Panc1 (cell line): Measurements from ENCODE around the gene NEDD8. TPM values are rescaled to one million over a fixed set of nuclear protein-coding genes. Genes with fewer than 3 reads are reported as not detected.

Experiments used
- ATAC-seq: fragments of 200-7000 bp; cut with Tn5 transposase; 2 replicates; pipeline ENCODE4 v1.9.1; 2020; ENCODE audit warnings: mild to moderate bottlenecking, moderate library complexity
- BruUV-seq: library from RNA; stranded (reverse); fragments of 400-500 nt; replicated peaks from 2 replicates; lab custom pipeline; 2021; lab: Mats Ljungman, UMichigan
- CTCF ChIA-PET: fragments of 300-600 bp; sonication (Branson Sonifier 250); formaldehyde crosslinking; loops from one replicate; lab custom pipeline; 2022; ENCODE audit warnings: antibody characterized with exemption; lab: Charles Lee
- POLR2A ChIA-PET: fragments of 300-600 bp; sonication (Branson Sonifier 250); formaldehyde crosslinking; loops from one replicate; lab custom pipeline; 2022; ENCODE audit warnings: antibody characterized with exemption; lab: Charles Lee
- DNase-seq: peaks from one replicate; pipeline ENCODE4 v3.0.0-alpha.2; 2010; ENCODE audit warnings: low read depth, low spot score
- H3K27ac ChIP-seq: 2 replicates; pipeline ENCODE4 v1.5.1; 2011; ENCODE audit warnings: mild to moderate bottlenecking, low read length, inconsistent platforms
- H3K27me3 ChIP-seq: fragments of 200-500 bp; sonication (Bioruptor generic); 2 replicates; pipeline ENCODE4 v1.6.0; 2014; ENCODE audit warnings: low read length, inconsistent platforms; ENCODE audit not compliant: control insufficient read depth, insufficient read depth
- H3K36me3 ChIP-seq: fragments of 200-500 bp; sonication (Bioruptor generic); 2 replicates; pipeline ENCODE4 v1.5.1; 2014; ENCODE audit warnings: inconsistent platforms, mild to moderate bottlenecking, low read length, moderate library complexity; ENCODE audit not compliant: control insufficient read depth, insufficient read depth
- H3K4me1 ChIP-seq: 2 replicates; pipeline ENCODE4 v1.5.1; 2011; ENCODE audit warnings: inconsistent platforms, mild to moderate bottlenecking, low read length, moderate library complexity; ENCODE audit not compliant: control insufficient read depth, insufficient read depth
- H3K4me3 ChIP-seq, 2 experiments: 2 replicates each; pipeline ENCODE4 v1.5.1; 2011 to 2012; ENCODE audit warnings: low read depth in 2 of 2, low read length in 2 of 2, mild to moderate bottlenecking in 2 of 2, inconsistent platforms in 1 of 2, moderate library complexity in 1 of 2
- H3K9me3 ChIP-seq: fragments of 200-500 bp; sonication (Bioruptor generic); 2 replicates; pipeline ENCODE4 v1.5.1; 2014; ENCODE audit warnings: low read depth, mild to moderate bottlenecking, inconsistent platforms, low read length, moderate library complexity; ENCODE audit not compliant: control insufficient read depth, insufficient read depth
- POLR2AphosphoS5 ChIP-seq: IDR thresholded peaks from 2 replicates; pipeline ENCODE4 v1.6.1; 2012; ENCODE audit warnings: mild to moderate bottlenecking, low read depth, low read length, moderate library complexity
- SIN3A ChIP-seq: IDR thresholded peaks from 2 replicates; pipeline ENCODE4 v1.6.1; 2012; ENCODE audit warnings: low read depth, mild to moderate bottlenecking, low read length, moderate library complexity, borderline replicate concordance; ENCODE audit not compliant: insufficient read depth
- TCF7L2 ChIP-seq: IDR thresholded peaks from 2 replicates; pipeline ENCODE4 v1.6.1; 2011; ENCODE audit warnings: mild to moderate bottlenecking, low read depth, low read length, inconsistent platforms
- in situ Hi-C: cut with HindIII; loops from 2 replicates; pipeline ENCODE4 v1.10.0; 2016; ENCODE audit warnings: low sequenced_read_pairs, low pct_unique_long_range_greater_than_20kb
- intact Hi-C: fragments of 100-400 bp; cut with micrococcal nuclease; formaldehyde crosslinking; loops from one replicate; pipeline ENCODE4 v1.10.0; 2022; ENCODE audit not compliant: unreplicated experiment
- total RNA-seq: library from RNA; stranded (reverse); gene quantifications from one replicate; pipeline ENCODE4 v1.2.1, GENCODE V29; 2021; ENCODE audit not compliant: unreplicated experiment
- TF ChIP-seq, protein P1 (sequence below), 2 experiments: IDR thresholded peaks; 2 replicates each; pipeline ENCODE4 v1.6.1; 2011 to 2012; ENCODE audit warnings: low read depth in 2 of 2, control low read depth in 1 of 2, low read length in 1 of 2, mild to moderate bottlenecking in 1 of 2, moderate library complexity in 1 of 2; ENCODE audit not compliant: insufficient read depth in 1 of 2
- TF ChIP-seq, protein P2 (sequence below): fragments of 450-650 bp; IDR thresholded peaks from 2 replicates; pipeline ENCODE4 v1.5.1; 2017; ENCODE audit warnings: mild to moderate bottlenecking

Gene NEDD8
- total RNA-seq, 1 experiment from 2014 or later, result 155 TPM

DNA sequence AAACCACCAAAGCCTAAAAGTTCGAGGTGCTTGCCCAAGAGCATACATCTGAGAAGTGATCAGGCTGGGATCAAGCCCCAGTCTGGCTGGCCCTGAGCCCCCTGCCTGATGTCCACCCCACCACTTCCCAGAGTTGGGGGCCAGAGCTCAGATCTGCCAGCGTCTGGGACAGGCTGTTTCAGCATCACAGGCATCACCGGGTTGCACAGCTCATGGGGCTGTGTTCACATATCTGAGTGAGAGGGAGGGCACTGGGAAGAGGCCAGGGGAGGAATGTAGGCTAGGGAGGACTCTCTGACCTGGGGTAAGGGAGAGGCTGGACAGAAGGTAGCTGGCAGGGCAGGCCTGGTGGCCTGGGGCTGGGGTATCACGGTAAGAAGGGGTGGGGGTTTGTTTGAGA lies 24.8 kb upstream of the NEDD8 start:
- BruUV-seq, result no TSS peak
- ChIA-PET CTCF (no interaction called here), POLR2A (interaction anchor here (0.5 kb wide), 1 partner anchor 8 kb away, joined by 4 read pairs; no protein-coding TSS in a partner anchor)
- Histone ChIP-seq H3K36me3 (no peaks in the 10 kb centered on the region), H3K27ac (no peak overlapping the region), H3K27me3 (no peaks in the 10 kb centered on the region), H3K9me3 (no peaks in the 10 kb centered on the region), H3K4me1 (no peaks in the 10 kb centered on the region), H3K4me3 (no peak overlapping the region)
- no peak for TF ChIP-seq TCF7L2
- ATAC-seq (no peak), DNase-seq (no peak)
- in situ Hi-C loops (no loop called here), intact Hi-C loops (no loop called here)

- no peaks in the 10 kb centered on the region for H3K9me3 ChIP-seq
- TF ChIP-seq SIN3A (no peak), TCF7L2 (no peak), POLR2AphosphoS5 (no peak)
- TF ChIP-seq, protein P1, sequence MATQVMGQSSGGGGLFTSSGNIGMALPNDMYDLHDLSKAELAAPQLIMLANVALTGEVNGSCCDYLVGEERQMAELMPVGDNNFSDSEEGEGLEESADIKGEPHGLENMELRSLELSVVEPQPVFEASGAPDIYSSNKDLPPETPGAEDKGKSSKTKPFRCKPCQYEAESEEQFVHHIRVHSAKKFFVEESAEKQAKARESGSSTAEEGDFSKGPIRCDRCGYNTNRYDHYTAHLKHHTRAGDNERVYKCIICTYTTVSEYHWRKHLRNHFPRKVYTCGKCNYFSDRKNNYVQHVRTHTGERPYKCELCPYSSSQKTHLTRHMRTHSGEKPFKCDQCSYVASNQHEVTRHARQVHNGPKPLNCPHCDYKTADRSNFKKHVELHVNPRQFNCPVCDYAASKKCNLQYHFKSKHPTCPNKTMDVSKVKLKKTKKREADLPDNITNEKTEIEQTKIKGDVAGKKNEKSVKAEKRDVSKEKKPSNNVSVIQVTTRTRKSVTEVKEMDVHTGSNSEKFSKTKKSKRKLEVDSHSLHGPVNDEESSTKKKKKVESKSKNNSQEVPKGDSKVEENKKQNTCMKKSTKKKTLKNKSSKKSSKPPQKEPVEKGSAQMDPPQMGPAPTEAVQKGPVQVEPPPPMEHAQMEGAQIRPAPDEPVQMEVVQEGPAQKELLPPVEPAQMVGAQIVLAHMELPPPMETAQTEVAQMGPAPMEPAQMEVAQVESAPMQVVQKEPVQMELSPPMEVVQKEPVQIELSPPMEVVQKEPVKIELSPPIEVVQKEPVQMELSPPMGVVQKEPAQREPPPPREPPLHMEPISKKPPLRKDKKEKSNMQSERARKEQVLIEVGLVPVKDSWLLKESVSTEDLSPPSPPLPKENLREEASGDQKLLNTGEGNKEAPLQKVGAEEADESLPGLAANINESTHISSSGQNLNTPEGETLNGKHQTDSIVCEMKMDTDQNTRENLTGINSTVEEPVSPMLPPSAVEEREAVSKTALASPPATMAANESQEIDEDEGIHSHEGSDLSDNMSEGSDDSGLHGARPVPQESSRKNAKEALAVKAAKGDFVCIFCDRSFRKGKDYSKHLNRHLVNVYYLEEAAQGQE (IDR thresholded peaks at IDR 0.05; ENCODE audit: insufficient read depth in 1 of 2, low read depth in 2 of 2, low read length in 1 of 2), result no peak
- TF ChIP-seq, protein P2, sequence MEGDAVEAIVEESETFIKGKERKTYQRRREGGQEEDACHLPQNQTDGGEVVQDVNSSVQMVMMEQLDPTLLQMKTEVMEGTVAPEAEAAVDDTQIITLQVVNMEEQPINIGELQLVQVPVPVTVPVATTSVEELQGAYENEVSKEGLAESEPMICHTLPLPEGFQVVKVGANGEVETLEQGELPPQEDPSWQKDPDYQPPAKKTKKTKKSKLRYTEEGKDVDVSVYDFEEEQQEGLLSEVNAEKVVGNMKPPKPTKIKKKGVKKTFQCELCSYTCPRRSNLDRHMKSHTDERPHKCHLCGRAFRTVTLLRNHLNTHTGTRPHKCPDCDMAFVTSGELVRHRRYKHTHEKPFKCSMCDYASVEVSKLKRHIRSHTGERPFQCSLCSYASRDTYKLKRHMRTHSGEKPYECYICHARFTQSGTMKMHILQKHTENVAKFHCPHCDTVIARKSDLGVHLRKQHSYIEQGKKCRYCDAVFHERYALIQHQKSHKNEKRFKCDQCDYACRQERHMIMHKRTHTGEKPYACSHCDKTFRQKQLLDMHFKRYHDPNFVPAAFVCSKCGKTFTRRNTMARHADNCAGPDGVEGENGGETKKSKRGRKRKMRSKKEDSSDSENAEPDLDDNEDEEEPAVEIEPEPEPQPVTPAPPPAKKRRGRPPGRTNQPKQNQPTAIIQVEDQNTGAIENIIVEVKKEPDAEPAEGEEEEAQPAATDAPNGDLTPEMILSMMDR, result no peak
- ATAC-seq (no peak), DNase-seq (no peak)
- H3K27me3 ChIP-seq, result no peaks in the 10 kb centered on the region
- ChIA-PET POLR2A (no interaction called here), CTCF (interaction anchor here (0.5 kb wide), 1 partner anchor 43 kb away, joined by 3 read pairs; no protein-coding TSS in a partner anchor)
- no TSS peak for BruUV-seq
- H3K36me3 ChIP-seq, result no peaks in the 10 kb centered on the region
- in situ Hi-C loops, result no loop called here
- H3K4me3 ChIP-seq, result no peak overlapping the region
- no peak overlapping the region for H3K27ac ChIP-seq
- H3K4me1 ChIP-seq, result no peaks in the 10 kb centered on the region
- intact Hi-C loops, result no loop called here
Observed at GRCh38 chr14:24255931-24256711, 24.0 kb upstream of the NEDD8 start.

- no peak overlapping the region for H3K4me3 ChIP-seq
- H3K27ac ChIP-seq, result no peak overlapping the region
- DNase-seq (no peak), ATAC-seq (no peak)
- intact Hi-C loops (no loop called here), in situ Hi-C loops (no loop called here)
- no TSS peak for BruUV-seq
- no peaks in the 10 kb centered on the region for H3K9me3 ChIP-seq
- H3K4me1 ChIP-seq, result no peaks in the 10 kb centered on the region
- CTCF ChIA-PET, result interaction anchor here (0.5 kb wide), 1 partner anchor 43 kb away, joined by 3 read pairs; no protein-coding TSS in a partner anchor
- TF ChIP-seq POLR2AphosphoS5, result no peak
- TF ChIP-seq TCF7L2, result no peak
- TF ChIP-seq, protein P1 (IDR thresholded peaks at IDR 0.05; ENCODE audit: insufficient read depth in 1 of 2, low read depth in 2 of 2, low read length in 1 of 2), result no peak
- no peak for TF ChIP-seq SIN3A
- TF ChIP-seq, protein P2, result no peak
- H3K27me3 ChIP-seq, result no peaks in the 10 kb centered on the region
- no peaks in the 10 kb centered on the region for H3K36me3 ChIP-seq
- POLR2A ChIA-PET, result no interaction called here
Observed at GRCh38 chr14:24255438-24255837, 23.3 kb upstream of the NEDD8 start.
